Forelimb muscle (tissue), 1 donor: ENCODE results near the gene CAMK2B. TPM values are rescaled to one million over a fixed set of nuclear protein-coding genes. Genes with fewer than 3 reads are reported as not detected.
"Not testable (repeated sequence)": the region's sequence is repeated elsewhere in the genome, so short reads cannot be mapped to it uniquely, and the experiment has no call there.

ENCODE experiments used
- DNase-seq: peaks from one replicate; pipeline ENCODE4 v3.0.0-alpha.2; 2013; ENCODE audit warnings: low read depth
- polyA plus RNA-seq: library from polyadenylated mRNA; unstranded; fragments of 120-200 nt; gene quantifications from one replicate; pipeline ENCODE4 v1.2.1, GENCODE V29; 2013; ENCODE audit not compliant: insufficient read length

CAMK2B gene
- polyA plus RNA-seq, 1 donor: 22.9 TPM

GRCh38 chr7:44217223-44217714 is 108.1 kb downstream of the CAMK2B start:
- no peak for DNase-seq

- no peak for DNase-seq
Observed at GRCh38 chr7:44216521-44217222, 108.7 kb downstream of the CAMK2B start.

GRCh38 chr7:44216019-44216418 is 109.4 kb downstream of the CAMK2B start:
- no peak for DNase-seq

GRCh38 chr7:44215531-44215930 is 109.9 kb downstream of the CAMK2B start:
- no peak for DNase-seq

GRCh38 chr7:44213877-44214388 is 111.5 kb downstream of the CAMK2B start:
- DNase-seq: no peak

GRCh38 chr7:44213206-44213876 is 112.1 kb downstream of the CAMK2B start:
- no peak for DNase-seq

- no peak for DNase-seq
Observed at GRCh38 chr7:44212581-44213184, 112.7 kb downstream of the CAMK2B start.

- no peak for DNase-seq
Observed at GRCh38 chr7:44212018-44212417, 113.4 kb downstream of the CAMK2B start.

- no peak for DNase-seq
Observed at GRCh38 chr7:44211126-44211675, 114.2 kb downstream of the CAMK2B start.

GRCh38 chr7:44210107-44210506 is 115.3 kb downstream of the CAMK2B start:
- no peak for DNase-seq

GRCh38 chr7:44208085-44208484 is 117.3 kb downstream of the CAMK2B start:
- no peak for DNase-seq

GRCh38 chr7:44206008-44206407 is 119.4 kb downstream of the CAMK2B start:
- no peak for DNase-seq

GRCh38 chr7:44201813-44202212 is 123.6 kb downstream of the CAMK2B start:
- no peak for DNase-seq

GRCh38 chr7:44200699-44201461 is 124.5 kb downstream of the CAMK2B start, which contains the start of gene YKT6:
Gene YKT6, plus strand, starts transcription at chr7:44200978. Its CDS starts 158 bp downstream, at chr7:44201136.
- peak; percentile 77 for DNase-seq

- DNase-seq: not testable (repeated sequence)
Observed at GRCh38 chr7:44200163-44200562, 125.2 kb downstream of the CAMK2B start.

GRCh38 chr7:44197474-44197873 is 127.9 kb downstream of the CAMK2B start:
- DNase-seq: no peak

- no peak for DNase-seq
Observed at GRCh38 chr7:44196450-44196872, 128.9 kb downstream of the CAMK2B start.

GRCh38 chr7:44195889-44196288 is 129.5 kb downstream of the CAMK2B start:
- DNase-seq: no peak

- no peak for DNase-seq
Observed at GRCh38 chr7:44194562-44195145, 130.7 kb downstream of the CAMK2B start.

GRCh38 chr7:44194069-44194468 is 131.3 kb downstream of the CAMK2B start:
- no peak for DNase-seq
